Activated T-cell treated with anti-CD3 and anti-CD28 coated beads, Interleukin-2, amount 50 U/mL, for 48 hours (primary cell): Measurements from ENCODE around the gene SHISAL1.

Experiments used
- DNase-seq, 2 experiments: peaks; one replicate each; pipeline ENCODE4 v3.0.0-alpha.2; 2020

Gene SHISAL1

GRCh38 chr22:44276041-44276440, 36.7 kb downstream of the SHISAL1 start:
- DNase-seq = no peak

DNA sequence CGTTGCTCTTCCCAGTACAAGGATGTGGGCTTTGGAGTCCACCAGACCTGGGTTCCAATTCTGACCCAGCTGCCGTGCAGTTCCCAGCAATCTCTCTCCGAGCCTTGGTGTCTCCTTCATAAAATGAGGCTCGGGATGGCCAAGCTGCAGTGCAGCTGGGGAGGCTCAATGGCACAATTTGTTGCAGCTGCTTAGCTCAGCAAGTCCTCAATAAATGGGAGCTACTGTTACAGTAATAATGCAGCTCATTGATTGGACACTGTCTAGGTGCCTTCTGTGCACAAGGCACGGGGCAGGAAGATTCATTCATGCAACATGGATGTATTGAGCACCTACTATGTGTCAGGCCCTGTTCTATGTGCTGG, 37.1 kb downstream of the SHISAL1 start:
- no peak for DNase-seq

DNA sequence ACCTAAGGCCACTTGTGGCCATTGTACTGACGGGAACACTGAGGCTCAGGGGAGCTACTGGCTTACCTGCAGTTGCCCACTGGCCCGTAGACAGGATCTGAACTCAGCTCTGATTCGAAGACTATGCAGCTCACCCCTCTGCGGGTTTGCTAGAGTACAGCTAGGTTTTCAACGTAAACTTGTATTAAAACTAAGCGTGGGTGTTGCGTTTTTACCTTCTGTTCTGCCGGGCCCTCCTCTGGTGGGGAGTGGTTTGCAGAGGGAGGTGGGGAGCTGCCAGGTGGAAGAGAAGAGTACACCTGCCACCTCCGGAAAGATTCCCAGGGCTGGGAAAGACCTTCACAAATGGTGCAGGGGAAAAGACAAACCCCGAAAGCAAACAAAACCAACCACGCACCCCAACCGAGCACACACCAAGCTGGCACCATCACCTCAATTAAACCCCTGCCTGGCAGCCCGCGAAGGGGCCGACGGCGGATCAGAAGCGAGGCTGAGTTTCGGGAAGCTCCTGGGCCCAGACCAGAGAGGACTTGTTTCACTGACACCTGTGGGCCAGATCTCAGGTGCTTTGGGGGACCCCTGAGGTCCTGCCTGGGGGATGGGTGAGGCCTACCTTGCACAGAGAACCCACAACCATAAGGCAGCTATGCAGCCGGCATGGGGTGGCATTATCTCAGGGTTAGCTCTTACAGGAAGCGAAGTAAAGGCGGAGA, 37.7 kb downstream of the SHISAL1 start:
- no peak for DNase-seq

- DNase-seq = no peak
Observed at GRCh38 chr22:44273175-44273574, 39.6 kb downstream of the SHISAL1 start.

DNA sequence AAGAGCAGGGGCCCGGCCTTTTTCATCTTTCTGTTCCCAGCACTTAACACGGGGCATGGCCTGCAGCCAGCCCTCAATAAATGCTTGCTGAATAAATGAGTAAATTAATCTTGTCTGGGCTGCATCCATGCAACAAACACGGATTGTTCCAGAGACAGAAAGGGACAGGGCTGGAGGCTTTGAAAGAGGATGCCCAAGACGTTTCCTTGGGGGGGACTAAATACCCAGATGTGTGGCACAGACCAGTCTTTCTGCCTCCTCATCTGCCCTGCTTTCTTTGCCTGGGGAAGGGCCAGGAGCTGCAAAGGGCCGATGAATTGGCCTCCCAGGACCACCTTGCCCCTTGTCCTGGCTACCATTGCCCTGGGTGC, 40.4 kb downstream of the SHISAL1 start:
- DNase-seq = no peak

DNA sequence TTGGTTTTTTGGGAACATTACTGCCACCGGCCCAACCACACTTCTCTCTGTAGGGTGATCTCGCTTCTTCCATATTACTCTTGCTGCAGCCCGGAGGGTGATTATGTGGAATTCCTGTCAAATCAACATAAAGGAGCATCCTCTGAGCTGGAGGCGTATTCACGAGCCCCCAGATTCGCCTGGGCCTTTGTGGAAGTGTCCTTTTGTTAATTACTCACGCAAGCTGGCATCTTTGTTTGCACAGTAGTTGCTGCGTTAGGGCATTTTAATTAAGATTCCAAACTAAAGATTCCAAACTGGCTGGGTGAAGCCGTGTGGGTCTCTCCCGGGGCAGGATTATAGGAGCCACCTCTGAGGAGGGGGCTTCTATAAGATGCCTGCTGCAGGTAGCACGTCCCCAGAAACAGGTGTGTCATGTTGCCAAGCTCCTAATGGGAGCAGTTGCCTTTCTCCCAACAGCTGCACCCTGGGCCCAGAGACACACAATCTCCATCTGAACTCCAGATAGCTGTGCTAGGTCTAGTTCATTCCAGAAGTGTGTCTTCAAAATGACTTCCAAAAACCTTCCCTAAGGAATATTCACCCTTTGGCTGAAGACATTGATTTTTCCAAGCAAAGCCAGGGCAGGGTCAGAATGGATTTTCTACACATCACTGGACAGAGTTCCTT, 40.9 kb downstream of the SHISAL1 start:
- DNase-seq = no peak

GRCh38 chr22:44271010-44271500, 41.7 kb downstream of the SHISAL1 start:
- DNase-seq = no peak

- no peak for DNase-seq
Observed at GRCh38 chr22:44270556-44270880, 42.2 kb downstream of the SHISAL1 start.

DNA sequence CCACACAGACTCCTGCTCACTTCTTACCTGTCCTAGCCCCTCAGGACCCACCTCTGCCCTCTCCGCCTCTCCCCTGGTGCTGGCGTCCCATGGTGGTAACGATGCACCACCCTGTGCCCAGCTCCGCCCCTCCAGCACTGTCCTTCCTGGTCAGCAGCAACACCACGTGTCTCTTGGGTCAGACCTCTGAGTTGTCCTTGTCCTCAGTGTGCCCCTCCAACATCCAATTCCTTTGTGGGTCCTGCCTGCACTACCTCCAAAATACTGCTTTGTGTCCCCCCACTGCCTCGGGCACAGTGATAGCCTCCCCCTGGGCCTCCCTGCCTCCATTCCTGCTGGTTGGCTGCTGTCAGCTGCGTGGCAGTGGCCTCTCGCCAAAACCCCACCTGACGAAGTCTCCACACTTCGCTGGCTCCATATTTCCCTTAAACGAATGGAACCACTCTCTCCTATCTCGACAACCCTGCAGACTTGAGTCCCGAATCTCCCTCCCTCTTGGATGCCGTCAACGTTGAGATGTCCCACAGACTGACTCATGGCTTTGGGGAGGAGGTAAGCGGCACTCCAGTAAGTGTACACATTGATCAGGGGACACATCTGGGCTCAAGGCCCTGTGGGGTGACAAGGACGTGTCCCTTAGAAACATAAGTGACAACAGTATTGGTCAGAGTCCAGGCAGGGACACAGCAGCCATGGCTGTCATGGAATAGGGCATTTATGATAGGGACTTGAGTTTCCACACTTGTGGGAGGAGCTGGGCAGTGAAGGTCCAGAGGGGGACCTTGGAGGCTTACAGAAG, 42.8 kb downstream of the SHISAL1 start:
- DNase-seq = no peak

- DNase-seq = no peak
Observed at GRCh38 chr22:44269117-44269498, 43.6 kb downstream of the SHISAL1 start.

DNA sequence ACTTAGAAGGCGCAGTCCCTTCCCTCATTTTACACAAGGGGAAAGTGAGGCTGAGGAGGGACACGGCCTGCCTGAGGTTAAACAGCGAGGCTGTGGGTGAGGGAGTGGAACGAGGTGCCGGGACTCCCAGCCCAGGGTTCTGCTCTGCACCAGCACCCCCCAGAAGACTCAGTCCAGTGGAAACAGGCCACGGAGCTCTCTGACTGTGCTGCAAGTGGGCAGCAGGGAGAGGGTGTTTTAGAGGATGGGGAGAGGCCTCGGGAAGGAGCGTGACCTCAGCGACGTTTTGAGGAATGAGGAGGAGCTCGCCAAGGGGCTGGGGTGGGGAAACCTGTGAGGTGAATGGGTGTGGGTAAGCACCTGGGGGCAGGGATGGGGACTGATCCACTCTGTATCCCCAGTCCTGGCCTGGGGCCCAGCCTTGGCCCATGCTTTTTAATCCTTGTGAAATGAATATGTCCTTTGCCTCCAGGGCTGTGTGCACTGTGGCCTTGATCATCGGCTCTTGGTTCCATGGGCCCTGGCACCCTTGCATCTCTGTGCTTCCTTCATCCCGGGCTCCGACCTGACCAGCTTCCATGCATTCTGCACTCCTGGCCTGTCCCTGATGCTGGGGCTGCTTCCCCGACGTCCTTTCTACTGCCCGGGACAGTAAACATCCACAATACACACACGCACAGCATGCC, 44.2 kb downstream of the SHISAL1 start:
- DNase-seq = no peak

DNA sequence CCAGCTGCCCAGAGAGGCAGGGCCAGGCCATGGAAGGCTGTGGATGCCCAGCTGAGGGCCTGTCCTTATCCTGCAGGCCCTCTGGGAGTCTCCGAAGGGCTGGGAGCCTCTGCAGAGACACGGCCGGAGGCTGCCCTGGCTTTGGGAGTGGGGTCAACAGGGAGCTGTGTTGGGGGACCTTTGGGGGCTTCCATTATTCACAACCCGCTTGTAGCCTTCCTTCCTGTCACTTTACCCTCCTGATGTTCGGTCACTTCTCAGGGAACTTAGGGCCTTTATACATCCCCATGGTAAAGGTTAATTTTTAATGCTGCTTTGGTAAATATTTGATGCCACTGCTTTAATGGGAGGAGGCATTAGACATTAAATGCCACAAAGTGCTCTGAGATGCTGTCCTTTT, 44.9 kb downstream of the SHISAL1 start:
- DNase-seq = no peak

GRCh38 chr22:44266796-44267760, 45.7 kb downstream of the SHISAL1 start:
- DNase-seq = no peak

- no peak for DNase-seq
Observed at GRCh38 chr22:44263547-44263946, 49.2 kb downstream of the SHISAL1 start.

DNA sequence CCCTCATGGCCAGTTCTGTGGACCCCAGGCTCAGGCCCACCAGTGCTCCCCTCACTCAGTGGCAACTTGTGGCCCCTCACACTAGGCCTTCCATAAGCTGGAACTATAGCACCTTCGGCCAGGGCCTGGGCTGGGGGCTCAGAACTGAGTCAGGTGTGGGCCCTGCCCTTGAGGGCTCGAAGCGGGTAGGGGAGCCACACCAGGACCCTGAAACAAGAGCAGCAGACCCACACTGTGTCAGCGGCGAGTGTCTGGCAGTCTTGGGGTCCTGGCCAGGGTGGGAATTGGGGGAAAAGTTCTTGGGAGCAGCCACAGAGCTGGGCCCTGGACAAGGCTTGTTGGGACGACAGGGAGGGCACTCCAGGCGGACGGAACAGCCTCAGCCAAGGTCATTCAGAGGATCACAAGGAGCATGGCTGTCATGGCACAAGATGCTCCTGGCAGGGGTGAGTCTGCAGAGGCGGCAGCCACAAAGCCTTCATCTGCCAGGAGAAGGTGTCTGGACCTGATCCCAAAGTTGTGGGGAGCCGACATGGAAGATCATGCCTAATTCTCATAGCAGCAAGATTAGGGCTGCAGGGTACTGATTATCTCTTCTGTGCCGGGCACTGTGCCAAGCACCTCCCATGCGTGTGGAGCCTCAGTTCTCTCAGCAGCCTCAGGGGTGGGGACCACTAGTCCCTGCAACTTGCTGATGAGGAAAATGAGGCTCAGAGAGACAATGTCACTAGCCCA, 50.7 kb downstream of the SHISAL1 start:
- no peak for DNase-seq

DNA sequence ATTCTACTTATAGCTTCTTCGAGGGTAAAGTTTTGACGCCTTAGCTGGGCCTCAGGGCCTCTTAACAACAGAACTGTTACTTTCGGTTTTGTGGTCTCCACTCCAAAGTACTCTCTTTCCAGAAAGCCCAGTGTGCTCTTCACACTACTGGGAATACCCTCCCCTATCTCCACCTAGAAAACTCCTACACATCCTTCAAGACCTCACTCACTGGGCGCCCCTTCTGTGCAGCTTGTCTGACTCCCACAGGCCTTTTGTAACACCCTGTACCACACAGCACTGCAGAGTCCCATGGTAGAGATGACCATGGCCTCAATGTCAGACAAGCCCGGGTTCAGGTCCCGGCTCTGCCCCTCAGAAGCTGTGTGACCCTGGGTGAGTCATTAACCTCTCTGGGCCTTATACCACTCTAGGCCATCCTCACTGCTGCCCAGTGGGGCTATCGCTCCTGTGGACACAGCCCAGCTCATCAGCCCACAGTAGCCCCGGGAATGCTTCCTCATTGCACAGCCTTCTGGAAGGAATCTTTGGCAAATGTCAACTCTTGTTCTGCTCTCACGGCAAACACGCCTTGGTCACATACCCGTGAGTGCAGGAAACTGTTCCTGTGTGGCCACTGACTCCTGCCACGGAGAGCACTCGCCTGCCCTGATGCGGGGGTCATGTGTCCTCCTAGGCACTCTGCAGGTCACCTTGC, 51.4 kb downstream of the SHISAL1 start:
- DNase-seq = no peak

GRCh38 chr22:44260216-44261035, 52.3 kb downstream of the SHISAL1 start:
- no peak for DNase-seq

DNA sequence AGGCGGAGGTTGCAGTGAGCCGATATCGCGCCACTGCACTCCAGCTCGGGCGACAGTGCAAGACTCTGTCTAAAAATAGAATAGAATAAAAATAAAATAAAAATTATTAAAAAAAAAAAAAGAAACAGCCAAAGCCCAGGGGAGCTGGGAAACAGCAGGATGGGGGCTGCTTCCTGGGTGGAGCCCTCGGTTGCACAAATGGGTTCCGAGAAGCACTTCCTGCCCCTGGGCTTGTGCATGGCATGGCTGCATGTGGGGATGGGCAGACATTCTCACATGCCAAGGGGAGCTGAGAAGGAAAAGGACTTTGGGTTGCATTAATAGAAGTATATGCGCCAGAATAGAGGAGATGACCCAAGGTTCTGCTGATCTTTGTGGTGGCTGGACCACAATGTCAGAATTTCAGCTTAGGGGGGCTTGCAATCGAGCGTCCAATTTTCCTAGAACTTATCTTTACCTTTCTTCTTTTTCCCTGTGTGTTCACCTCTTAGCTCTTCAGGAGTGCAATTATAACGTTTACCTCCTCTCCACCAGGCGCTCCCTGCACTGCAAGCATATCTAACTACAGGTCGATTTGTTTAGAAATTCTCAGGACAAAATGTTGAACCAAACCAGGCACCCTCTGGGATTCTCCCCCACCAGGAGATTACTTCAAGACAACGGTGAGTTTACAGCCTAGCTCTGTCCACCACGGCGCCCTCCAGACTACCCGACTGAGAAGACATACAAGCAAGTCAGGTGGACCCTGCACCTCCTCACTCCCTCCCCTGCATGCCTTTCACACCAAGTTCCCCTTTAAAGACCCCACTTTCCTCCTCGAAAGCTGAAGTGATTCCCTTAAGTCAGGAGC, 53.2 kb downstream of the SHISAL1 start:
- no peak for DNase-seq
